KOPT-K1 (cell line): ENCODE data around the gene SH3GL2.

Source experiments
- H3K27ac ChIP-seq: fragments of 200-600 bp; sonication (generic); 2 replicates; pipeline ENCODE4 v1.5.1; 2016; ENCODE audit warnings: antibody characterized with exemption, mild to moderate bottlenecking, low read depth, low read length; ENCODE audit not compliant: poor library complexity, severe bottlenecking
- H3K36me3 ChIP-seq: fragments of 200-600 bp; sonication (generic); 2 replicates; pipeline ENCODE4 v1.5.1; 2017; ENCODE audit warnings: antibody characterized with exemption, mild to moderate bottlenecking, low read length, moderate library complexity; ENCODE audit not compliant: insufficient read depth
- H3K9me3 ChIP-seq: fragments of 200-600 bp; sonication (generic); 2 replicates; pipeline ENCODE4 v1.5.1; 2017; ENCODE audit warnings: antibody characterized with exemption, low read length, mild to moderate bottlenecking; ENCODE audit not compliant: insufficient read depth, poor library complexity, severe bottlenecking

SH3GL2 gene

DNA sequence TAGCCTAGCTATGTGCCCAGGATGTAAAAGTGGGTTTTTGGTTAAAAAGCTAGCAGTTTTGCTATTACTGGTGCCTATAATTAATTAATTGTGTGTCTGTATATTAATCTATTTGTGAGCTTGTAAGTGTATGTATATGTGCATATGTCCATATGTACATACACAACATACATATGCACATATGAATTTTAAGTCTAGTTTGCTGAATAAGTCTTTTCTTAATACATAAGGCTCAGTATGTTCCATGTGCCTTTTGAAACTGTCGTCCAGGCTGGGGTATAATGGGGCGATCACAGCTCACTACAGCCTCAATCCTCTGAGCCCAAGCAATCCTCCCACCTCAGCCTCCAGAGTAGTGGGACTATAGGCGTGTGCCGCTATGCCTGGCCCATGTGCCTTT, 10.1 kb downstream of the SH3GL2 start:
- Histone ChIP-seq H3K27ac (no peak overlapping the region), H3K36me3 (no peaks in the 10 kb centered on the region), H3K9me3 (no peaks in the 10 kb centered on the region)

- Histone ChIP-seq H3K9me3 (no peaks in the 10 kb centered on the region), H3K27ac (no peak overlapping the region), H3K36me3 (no peaks in the 10 kb centered on the region)
Observed at GRCh38 chr9:17589771-17590170, 10.9 kb downstream of the SH3GL2 start.

- Histone ChIP-seq H3K36me3 (no peaks in the 10 kb centered on the region), H3K27ac (no peak overlapping the region), H3K9me3 (no peaks in the 10 kb centered on the region)
Observed at GRCh38 chr9:17594961-17595360, 16.1 kb downstream of the SH3GL2 start.

DNA sequence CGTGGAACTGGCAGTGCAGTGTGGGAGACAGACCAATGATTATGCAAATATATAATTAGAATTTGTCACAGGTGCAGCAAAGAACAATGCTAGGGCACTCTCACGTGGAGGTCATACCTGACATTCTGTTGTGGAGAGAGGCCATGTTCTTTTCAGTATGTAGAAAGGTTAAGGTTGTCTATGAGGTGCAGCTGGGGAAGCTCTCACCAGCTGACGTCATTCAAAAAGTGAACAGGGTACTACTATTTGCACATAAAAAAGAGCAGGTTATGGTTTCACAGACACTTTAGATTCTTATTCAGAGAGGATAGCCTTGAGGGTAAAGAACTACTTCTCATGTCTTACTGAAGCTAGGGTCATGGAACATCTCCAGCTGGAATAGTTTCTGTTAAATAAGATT, 19.1 kb downstream of the SH3GL2 start:
- Histone ChIP-seq H3K9me3 (no peaks in the 10 kb centered on the region), H3K27ac (no peak overlapping the region), H3K36me3 (no peaks in the 10 kb centered on the region)

DNA sequence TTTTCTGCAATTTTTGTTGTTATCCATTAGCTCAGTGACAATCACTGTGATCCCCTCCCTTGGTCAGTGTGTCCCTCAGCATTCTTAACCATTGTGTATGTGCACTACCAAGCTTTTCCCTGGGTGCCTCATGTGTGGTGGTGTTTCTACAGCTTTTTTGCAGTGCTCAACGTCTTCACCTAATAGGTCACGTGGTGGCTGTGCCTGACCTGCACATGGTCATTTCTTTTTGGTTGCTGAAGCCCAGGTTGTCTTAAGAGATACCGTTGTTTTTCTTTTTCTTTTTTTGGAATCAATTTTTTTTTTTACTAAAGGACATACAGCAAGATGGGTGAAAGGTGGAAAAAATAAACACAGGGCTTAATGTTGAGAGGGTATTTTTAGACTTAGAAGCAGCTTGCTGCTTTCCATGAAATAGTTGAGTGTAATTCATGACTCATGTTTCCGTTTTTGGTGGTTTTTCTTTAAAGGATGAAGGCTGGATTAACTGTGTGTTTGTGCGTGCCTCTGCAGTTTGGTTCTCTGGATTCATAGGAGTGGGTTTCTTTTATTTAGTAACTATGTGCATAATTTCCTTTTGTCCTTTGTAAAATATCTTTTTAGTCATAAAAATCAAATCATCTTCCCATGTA, 22.2 kb downstream of the SH3GL2 start:
- H3K27ac ChIP-seq, result no peak overlapping the region
- H3K36me3 ChIP-seq, result no peaks in the 10 kb centered on the region
- H3K9me3 ChIP-seq, result no peaks in the 10 kb centered on the region

DNA sequence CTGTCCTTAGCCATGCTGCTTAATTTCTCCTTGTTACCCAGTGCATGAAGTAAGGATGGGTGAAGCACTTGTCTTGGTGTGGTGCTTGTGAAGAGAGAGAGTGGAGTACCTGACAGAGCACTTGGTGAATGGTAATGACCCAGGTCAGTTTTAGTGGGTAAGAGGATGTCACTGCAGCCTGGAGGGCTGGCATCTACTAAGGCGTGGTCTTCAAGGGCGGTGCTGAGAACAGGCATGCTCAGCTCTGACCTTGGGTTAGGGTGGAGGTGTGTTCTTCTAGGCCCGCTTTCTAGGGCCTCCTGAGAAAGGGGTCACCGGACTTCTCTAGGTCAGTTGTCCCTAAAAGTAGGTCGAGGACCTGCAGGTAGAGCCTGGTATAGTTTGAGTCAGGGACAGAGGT, 25.7 kb downstream of the SH3GL2 start:
- no peaks in the 10 kb centered on the region for H3K9me3 ChIP-seq
- no peaks in the 10 kb centered on the region for H3K36me3 ChIP-seq
- H3K27ac ChIP-seq, result no peak overlapping the region

- no peak overlapping the region for H3K27ac ChIP-seq
- H3K9me3 ChIP-seq, result no peaks in the 10 kb centered on the region
- no peaks in the 10 kb centered on the region for H3K36me3 ChIP-seq
Observed at GRCh38 chr9:17609312-17610005, 30.6 kb downstream of the SH3GL2 start.

DNA sequence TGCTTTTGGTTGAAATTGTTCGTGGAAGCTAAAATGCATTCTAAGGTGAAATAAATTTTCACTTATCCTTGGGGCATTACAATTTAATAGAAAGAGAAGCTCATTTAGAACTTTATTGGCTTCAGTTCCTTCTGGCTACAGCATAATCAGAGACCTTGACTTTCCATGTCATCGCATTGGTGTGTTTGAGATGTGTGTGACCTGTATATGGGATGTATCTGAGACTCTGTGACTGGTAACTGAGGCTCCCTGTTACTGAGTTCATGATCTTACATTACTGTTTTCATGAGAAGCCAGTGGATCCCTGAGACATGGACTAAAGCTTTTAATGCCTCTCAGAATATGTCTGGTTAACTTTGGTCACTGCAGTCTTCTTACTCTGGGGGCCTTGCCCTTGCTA, 32.5 kb downstream of the SH3GL2 start:
- no peaks in the 10 kb centered on the region for H3K36me3 ChIP-seq
- H3K9me3 ChIP-seq, result no peaks in the 10 kb centered on the region
- H3K27ac ChIP-seq, result no peak overlapping the region

DNA sequence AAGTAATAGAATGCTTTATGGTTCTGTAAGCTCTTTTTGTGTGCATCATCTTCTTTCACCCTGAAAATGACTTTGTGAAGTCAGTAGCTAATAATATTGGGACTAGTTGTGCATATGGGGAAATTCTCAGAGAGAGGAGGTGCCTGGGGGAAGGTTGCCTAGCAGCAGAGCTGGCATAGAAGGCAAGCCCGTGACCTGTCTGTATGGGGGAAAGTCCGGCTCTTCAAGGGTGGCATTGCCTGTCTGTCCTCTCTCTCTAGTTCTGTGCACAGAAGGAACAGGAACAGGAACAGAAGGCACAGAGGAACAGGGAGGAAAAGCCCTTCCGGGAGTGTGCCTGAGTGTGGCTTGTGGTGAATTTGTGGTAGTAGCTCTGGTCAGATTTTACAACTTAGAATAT, 33.1 kb downstream of the SH3GL2 start:
- H3K36me3 ChIP-seq, result no peaks in the 10 kb centered on the region
- H3K27ac ChIP-seq, result no peak overlapping the region
- H3K9me3 ChIP-seq, result no peaks in the 10 kb centered on the region

DNA sequence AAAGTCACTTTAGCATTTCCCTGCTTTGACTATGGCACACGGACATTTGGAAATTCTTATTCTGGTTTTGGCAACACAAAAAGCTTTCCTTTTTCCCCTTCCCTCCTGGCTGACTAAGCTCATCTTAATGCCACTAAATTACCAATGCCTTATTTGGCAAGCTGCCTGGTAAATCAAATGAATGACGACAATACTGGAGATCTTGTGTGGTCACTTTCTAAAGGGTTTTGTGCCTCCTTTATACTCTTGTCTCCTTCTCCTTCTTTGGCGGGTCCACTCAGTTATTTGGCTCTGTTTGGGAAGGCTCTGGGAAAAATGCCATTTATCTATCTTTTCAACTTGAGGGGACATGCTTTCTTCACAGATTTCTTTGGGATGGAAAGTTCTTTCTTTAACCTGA, 34.9 kb downstream of the SH3GL2 start:
- H3K9me3 ChIP-seq, result no peaks in the 10 kb centered on the region
- H3K27ac ChIP-seq, result no peak overlapping the region
- no peaks in the 10 kb centered on the region for H3K36me3 ChIP-seq

GRCh38 chr9:17614250-17614649, 35.4 kb downstream of the SH3GL2 start:
- H3K36me3 ChIP-seq, result no peaks in the 10 kb centered on the region
- no peak overlapping the region for H3K27ac ChIP-seq
- H3K9me3 ChIP-seq, result no peaks in the 10 kb centered on the region

GRCh38 chr9:17614903-17615302, 36.0 kb downstream of the SH3GL2 start:
- Histone ChIP-seq H3K9me3 (no peaks in the 10 kb centered on the region), H3K36me3 (no peaks in the 10 kb centered on the region), H3K27ac (no peak overlapping the region)

DNA sequence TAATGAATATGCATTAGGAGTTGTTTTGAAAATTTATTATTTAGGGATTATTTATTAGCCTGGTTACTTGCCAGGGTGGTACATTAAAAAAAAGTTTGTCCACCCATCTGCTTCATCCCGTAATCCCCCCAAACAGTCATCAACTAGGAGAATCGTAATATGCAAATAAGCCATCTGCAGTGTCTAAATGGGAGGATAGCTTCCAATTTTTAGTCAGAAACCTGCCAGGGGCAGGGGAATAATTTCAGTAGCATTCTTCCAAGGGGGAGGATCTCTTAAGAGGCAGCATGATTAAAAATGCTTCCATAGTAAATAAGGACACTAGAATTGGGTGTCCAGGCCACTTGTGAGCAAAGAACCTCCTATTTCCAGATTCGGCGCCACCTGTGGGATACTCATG, 43.3 kb downstream of the SH3GL2 start:
- no peak overlapping the region for H3K27ac ChIP-seq
- no peaks in the 10 kb centered on the region for H3K36me3 ChIP-seq

GRCh38 chr9:17622749-17623148, 43.9 kb downstream of the SH3GL2 start:
- Histone ChIP-seq H3K9me3 (no peaks in the 10 kb centered on the region), H3K27ac (no peak overlapping the region), H3K36me3 (no peaks in the 10 kb centered on the region)

More for the DNA sequence above, 43.3 kb downstream of the SH3GL2 start:
- H3K9me3 ChIP-seq, result no peaks in the 10 kb centered on the region

DNA sequence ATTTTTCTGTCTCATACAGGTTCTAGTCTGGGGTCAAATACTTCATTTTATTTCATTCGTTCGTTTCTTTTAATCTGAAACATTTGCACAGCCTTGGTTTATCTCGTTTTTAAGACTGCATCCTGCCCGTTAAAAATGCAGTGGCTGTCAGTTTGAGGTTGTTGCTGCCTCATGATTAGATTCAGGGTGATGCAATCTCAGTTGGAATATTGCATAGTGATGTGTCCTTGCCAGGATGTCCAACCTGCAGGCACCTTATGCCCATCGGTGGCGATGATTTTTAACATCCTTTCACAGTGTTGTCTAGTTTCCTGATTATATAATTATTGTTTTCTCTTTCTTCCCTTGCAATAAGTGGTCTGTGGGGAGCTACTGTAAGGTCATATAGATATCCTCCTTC, 45.1 kb downstream of the SH3GL2 start:
- H3K36me3 ChIP-seq, result no peaks in the 10 kb centered on the region

DNA sequence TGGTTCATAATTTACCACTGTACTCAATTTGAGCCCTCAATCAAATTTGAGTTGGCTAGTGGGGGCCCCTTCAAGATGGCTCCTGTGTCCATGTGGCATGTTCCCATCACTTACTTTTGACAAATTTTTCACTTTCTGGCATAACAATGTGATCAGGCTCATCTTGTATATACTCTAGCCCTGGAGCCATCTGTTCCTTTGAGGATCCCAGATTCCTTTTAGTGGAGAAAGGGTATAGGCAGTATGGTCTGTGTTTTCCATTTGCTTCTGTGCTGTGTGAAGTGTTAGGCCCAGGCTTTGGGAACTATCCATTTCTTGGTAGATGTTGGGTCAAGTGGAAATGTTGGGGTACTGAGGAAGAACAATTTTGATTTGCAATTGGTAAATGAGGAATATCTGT, 45.7 kb downstream of the SH3GL2 start:
- no peak overlapping the region for H3K27ac ChIP-seq
- no peaks in the 10 kb centered on the region for H3K36me3 ChIP-seq
- H3K9me3 ChIP-seq, result no peaks in the 10 kb centered on the region

More for the DNA sequence above, 45.1 kb downstream of the SH3GL2 start:
- no peak overlapping the region for H3K27ac ChIP-seq
- H3K9me3 ChIP-seq, result no peaks in the 10 kb centered on the region
